GM21737 (cell line): ENCODE measurements around the gene TUBAL3.
"Not testable (repeated sequence)": the region's sequence is repeated elsewhere in the genome, so short reads cannot be mapped to it uniquely, and the experiment has no call there.

Experiments used
- ATAC-seq: cut with Tn5 transposase; IDR thresholded peaks from one replicate; pipeline ENCODE4 v1.9.1; 2021; ENCODE audit warnings: mild to moderate bottlenecking, moderate library complexity; ENCODE audit not compliant: unreplicated experiment

Gene TUBAL3

GRCh38 chr10:5381187-5381586 is 23.4 kb downstream of the TUBAL3 start:
- ATAC-seq, result no peak

DNA sequence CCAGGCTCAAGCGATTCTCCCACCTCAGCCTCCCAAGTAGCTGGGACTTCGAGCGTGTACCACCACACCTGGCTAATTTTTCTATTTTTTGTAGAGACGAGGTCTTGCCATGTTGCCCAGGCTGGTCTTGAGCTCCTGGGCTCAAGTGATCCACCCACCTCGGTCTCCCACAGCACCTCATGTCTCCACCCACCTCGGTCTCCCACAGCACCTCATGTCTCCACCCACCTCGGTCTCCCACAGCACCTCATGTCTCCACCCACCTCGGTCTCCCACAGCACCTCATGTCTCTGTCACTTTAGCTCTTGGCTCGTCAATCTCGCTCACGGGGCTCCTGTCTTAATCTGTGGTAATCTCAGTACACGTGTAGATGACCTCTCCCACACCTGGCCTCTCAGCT is 24.2 kb downstream of the TUBAL3 start:
- not testable (repeated sequence) for ATAC-seq

DNA sequence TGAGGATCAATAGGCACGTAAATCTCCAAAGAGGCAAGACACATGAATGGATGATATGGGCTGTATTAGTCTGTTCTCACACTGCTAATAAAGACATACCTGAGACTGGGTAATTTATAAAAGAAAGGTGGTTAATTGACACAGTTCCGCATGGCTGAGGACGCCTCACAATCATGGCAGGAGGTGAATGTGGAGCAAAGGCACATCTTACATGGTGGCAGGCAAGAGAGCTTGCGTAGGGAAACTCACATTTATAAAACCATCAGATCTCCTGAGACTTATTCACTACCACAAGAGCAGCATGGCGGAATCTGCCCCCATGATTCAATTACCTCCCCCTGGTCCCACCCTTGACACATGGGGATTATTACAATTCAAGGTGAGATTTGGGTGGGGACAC is 25.4 kb downstream of the TUBAL3 start:
- not testable (repeated sequence) for ATAC-seq

GRCh38 chr10:5376450-5376849 is 28.2 kb downstream of the TUBAL3 start:
- no peak for ATAC-seq

DNA sequence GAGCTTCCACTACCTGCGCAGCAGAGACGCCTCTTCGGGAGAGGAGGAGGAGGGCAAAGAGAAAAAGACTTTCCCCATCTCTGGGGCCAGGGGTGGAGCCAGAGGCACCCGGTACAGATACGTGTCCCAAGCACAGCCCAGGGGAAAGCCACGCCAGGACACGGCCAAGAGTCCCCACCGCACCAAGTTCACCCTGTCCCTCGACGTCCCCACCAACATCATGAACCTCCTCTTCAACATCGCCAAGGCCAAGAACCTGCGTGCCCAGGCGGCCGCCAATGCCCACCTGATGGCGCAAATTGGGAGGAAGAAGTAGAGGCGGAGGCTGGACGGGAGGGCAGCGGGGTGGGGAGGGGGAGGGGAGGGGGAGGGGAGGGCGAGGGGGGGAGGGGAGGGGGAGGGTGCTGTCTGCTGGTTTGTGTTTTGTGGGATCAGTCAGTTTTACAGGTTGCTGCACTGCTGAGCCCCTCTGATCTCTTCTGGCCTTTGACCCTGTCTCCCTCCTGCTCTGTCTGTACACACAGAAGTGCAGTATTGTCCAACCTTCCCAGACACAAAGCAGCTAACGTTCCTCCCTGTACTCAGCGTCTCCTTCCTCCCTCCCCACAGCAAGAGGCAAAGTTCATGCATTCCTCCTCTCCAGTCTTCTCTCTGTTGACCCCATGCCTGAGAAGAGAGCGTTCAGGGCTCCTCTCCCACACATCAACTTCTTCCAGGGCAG is 30.6 kb downstream of the TUBAL3 start:
- no peak for ATAC-seq

DNA sequence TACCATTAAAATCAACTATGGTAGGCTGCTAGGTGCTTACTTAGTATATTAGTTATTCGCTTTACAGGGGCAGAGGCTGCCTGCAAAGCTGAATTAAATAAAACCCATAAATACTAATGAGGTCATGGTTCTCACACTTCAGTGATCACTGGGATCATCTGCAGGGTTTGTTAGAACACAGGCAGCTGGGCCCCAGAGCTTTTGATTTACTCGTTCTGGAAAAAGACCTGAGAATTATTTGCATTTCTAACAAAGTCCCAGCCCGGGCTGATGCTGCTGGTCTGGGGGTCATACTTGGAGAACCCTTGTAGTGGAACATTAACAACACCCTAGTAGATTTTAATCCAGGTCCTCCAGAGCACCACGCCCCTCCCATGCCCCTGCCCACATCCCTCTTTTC is 31.3 kb downstream of the TUBAL3 start:
- ATAC-seq, result no peak

DNA sequence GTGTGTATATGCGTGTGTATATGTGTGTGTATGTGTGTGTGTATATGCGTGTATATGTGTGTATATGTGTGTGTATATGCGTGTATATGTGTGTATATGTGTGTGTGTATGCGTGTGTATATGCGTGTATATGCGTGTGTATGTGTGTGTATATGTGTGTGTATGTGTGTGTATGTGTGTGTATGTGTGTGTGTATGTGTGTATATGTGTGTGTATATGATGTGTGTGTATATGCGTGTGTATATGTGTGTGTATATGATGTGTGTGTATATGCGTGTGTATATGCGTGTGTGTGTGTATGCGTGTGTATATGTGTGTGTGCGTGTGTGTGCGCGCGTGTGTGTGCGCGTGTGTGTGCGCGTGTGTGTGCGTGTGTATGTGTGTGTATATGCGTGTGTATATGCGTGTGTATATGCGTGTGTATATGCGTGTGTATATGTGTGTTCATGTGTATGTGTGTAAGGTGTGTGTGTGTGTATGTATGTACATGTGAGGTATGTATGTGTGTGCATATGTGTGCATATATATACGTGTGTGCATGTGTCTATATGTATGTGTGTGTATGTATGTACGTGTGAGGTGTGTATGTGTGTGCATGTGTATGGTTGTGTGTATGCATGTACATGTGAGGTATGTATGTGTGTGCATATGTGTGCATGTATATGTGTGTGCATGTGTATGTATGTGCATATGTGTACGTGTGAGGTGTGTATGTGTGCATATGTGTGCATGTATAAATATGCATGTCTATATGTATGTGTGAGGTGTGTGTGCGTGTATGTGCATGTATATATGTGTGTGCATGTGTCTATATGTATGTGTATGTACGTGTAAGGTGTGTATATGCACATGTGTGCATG is 33.9 kb downstream of the TUBAL3 start:
- no peak for ATAC-seq

DNA sequence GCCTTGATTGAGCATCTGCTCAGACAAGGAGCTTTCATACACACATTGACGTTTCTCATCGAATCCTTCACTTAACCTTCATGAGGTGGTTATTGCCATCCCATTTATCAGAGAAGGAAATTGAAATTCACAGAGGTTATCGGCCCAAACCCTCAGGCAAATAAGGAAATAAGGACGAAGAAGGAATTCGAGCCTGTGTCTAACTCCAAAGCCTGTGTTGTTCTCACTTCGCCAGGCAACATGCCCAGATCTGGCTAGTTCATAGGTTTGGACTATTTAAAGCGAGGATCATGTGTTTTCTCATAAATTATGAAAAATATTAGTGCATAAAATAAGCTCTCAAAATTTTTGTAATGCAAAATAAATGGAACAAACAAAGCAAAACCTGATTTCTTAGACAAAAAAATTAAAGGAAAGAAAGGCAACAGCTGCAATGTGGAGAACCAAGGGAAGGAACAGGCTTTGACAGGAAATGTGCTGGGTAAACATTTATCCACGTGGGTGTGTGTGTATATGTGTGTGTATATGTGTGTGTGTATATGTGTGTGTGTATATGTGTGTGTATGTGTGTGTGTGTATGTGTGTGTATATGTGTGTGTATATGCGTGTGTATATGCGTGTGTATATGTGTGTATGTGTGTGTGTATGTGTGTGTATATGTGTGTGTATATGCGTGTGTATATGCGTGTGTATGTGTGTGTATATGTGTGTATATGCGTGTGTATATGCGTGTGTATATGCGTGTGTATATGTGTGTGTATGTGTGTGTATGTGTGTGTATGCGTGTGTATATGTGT is 35.1 kb downstream of the TUBAL3 start:
- no peak for ATAC-seq

DNA sequence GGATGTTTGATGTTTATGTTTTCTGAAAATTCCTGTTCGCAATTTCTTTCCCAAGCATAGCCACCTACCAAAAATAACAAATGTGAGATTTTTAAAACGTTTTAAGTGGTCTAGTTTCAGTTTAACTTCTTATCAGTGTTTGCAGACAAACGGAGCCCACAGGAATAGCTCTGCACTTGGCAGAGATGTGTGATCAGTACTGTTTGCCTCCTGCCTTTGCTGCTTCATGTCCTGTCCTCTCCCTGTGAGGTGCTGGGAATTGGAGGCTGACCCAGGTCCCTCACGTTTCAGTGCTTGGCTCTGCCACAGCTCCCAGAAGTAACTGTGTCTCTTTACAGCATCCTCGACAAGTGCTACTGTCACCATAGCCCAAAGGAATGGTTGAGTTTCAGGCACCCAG is 38.7 kb downstream of the TUBAL3 start:
- no peak for ATAC-seq

GRCh38 chr10:5364890-5365338 is 39.7 kb downstream of the TUBAL3 start, which contains the start of gene UCN3:
Gene UCN3, plus strand, starts transcription at chr10:5364966. Its CDS starts 8,755 bp downstream, at chr10:5373721.
- no peak for ATAC-seq

DNA sequence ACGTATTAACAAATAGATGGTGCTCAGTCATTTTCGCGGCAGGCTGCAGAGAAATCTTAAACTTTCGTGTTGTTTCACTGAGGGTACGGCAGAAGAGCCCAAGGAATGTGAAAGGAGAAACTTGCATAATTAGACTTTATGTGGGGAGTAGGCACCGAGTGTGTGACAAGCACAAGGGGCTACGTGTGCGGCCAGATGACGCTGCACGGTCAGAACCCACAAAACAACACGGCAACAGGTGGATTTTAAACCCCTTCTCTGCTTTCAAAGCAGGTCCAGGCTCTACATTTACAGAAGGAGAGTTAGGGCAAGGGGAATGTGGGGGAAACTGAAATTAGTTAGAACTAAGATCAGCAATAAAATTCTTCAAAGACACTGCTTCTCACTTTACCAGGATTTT is 40.3 kb downstream of the TUBAL3 start:
- no peak for ATAC-seq

GRCh38 chr10:5362873-5363272 is 41.8 kb downstream of the TUBAL3 start:
- ATAC-seq, result no peak

- ATAC-seq, result no peak
Measured at GRCh38 chr10:5361966-5362365, 42.7 kb downstream of the TUBAL3 start.

DNA sequence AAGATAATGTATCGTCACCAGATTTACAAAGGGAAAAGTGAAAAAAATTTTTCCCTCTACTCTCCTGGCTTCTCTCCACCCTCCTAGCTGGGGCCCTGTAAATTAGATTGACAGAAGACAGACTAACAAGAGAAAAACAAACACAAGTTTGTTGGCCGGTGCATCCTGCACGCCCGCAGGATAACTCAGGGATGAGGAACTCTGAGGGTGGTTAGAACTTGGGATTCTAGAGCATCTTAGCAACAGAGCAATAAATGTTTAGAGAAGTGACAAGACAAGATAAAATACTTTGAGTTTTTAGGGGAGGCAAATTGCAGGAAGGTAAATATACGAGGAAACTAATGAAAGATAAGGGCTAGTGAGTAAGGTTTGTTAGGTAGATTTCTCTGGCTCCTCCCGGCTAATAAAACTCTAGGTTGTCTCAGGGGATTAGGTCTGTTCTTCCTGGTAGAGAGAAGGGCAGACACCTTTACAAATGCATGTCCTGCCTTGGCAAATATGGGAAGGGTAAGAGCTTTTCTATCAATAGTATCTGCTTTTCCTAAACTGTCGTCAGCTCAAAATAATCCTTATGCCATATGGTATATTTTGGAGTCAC is 44.2 kb downstream of the TUBAL3 start:
- no peak for ATAC-seq

- ATAC-seq, result no peak
Measured at GRCh38 chr10:5356302-5356763, 48.3 kb downstream of the TUBAL3 start.

GRCh38 chr10:5355594-5356301 is 48.9 kb downstream of the TUBAL3 start:
- ATAC-seq, result no peak

GRCh38 chr10:5354068-5354467 is 50.6 kb downstream of the TUBAL3 start:
- no peak for ATAC-seq

GRCh38 chr10:5349362-5349761 is 55.3 kb downstream of the TUBAL3 start:
- ATAC-seq, result no peak

GRCh38 chr10:5346881-5347280 is 57.7 kb downstream of the TUBAL3 start:
- ATAC-seq, result no peak

GRCh38 chr10:5344746-5345145 is 59.9 kb downstream of the TUBAL3 start:
- ATAC-seq, result no peak
